GM19463 (cell line): Measurements from ENCODE around the gene DNMT1.
"Not testable (repeated sequence)": the region's sequence is repeated elsewhere in the genome, so short reads cannot be mapped to it uniquely, and the experiment has no call there.

Experiments used
- ATAC-seq: cut with Tn5 transposase; IDR thresholded peaks from one replicate; pipeline ENCODE4 v1.9.1; 2021; ENCODE audit warnings: mild to moderate bottlenecking, moderate library complexity; ENCODE audit not compliant: unreplicated experiment

DNMT1 gene

DNA sequence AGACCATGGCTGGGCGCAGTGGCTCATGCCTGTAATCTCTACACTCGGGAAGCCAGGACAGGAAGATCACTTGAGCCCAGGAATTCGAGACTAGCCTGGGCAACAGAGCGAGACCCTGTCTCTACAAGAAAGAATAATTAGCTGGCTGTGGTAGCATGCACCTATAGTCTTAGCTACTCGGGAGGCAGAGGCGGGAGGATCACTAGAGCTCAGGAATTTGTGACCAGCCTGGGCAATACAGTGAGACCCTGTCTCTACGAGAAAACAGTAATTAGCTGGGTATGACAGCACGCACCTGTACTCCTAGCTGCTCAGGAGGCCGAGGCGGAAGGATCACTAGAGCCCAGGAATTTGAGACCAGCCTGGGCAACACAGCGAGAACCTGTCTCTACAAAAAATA, 7.4 kb downstream of the DNMT1 start:
- no peak for ATAC-seq

DNA sequence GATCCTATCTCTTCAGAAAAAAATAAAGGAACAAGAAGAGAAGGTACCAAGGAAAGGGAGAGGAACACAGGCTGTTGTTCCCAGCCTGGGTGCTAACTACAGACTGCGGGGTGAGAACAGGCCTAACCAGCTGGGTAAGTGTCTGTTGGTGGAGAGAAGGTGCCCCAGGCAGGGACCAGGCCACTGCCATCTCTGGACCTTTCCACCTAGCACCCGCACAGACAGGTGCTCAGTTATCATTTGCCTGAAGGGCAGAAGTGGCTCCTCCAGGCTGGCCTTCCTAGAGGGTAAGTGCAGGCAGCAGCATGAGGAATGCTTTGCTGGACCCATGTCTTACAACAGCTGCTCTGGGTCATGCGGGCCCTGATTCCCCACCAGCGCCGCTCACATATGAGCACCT, 10.1 kb downstream of the DNMT1 start:
- ATAC-seq: no peak

DNA sequence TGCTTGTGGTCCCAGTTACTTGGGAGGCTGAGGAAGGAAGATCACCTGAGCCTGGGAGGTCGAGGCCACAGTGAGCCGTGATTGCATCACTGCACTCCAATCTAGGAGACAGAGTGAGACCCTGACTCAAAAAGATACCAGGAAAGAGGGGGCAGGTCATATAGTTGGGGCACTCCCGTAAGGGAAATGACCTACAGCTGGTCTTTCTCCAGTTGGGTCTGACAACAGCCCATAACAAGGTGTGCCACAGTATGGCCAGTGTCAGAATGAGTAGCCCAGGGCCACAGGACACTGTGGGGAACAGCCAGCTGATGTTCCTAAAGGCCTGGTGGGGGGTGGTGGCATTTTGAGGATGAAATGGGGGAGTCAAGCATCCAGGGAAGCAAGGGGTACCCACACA, 10.8 kb downstream of the DNMT1 start:
- ATAC-seq: no peak

DNA sequence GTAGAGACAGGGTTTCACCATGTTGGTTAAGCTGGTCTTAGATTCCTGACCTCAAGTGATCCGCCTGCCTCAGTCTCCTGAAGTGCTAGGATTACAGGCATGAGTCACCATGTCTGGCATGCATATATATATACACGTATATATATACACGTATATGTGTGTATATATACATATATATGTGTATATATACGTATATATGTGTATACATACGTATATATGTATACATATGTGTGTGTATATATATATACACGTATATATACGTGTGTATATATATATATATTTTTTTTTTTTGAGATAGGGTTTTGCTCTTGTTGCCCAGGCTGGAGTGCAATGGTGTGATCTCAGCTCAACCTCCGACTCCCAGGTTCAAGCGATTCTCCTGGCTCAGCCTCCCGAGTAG, 11.9 kb downstream of the DNMT1 start:
- no peak for ATAC-seq

DNA sequence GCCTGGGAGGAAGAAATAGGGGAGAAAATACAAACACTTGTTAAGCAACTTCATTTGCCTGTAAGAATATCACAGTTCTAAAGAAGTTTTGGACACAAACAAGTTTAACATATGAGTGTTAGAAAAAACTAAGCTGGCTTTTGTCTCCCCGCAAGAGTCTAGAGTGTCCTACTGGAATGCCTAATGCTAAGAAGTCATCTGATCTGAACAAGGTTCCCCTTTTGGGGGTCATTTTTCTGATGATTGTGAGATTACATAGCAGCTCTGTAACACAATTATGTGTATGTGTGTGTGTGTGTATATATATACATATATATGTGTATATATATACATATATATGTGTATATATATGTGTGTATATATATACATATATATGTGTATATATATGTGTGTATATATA, 12.7 kb downstream of the DNMT1 start:
- no peak for ATAC-seq

DNA sequence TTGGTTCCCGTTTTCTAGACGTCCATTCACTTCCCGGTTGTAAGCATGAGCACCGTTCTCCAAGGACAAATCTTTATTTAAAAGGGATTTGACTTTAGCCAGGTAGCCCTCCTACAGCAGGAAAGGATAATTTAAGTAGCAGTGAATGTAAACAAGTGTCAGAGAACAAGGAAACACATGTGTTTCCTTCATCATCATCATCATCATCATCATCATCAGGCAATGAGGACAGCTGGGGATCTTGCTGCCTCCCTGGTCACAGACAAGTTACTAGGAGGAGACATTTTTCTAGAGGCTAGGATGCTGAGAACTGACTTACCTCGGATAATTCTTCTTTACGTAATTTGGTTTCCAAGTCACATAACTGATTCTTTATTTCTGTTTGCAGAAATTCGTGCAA, 14.3 kb downstream of the DNMT1 start:
- no peak for ATAC-seq

DNA sequence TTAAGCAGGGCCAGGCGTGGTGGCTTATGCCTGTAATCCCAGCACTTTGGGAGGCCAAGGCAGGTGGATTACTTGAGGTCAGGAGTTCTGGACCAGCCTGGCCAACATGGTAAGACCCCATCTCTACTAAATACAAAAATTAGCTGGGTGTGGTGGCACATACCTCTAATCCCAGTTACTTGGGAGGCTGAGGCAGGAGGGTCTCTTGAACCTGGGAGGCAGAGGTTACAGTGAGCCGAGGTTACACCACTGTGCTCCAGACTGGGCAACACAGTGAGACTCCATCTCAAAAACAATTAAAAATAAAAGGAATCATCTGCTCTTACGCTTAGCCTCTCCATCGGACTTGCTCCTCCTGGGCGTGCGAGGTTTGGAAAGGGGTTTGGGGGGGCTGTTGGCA, 14.7 kb downstream of the DNMT1 start:
- not testable (repeated sequence) for ATAC-seq

DNA sequence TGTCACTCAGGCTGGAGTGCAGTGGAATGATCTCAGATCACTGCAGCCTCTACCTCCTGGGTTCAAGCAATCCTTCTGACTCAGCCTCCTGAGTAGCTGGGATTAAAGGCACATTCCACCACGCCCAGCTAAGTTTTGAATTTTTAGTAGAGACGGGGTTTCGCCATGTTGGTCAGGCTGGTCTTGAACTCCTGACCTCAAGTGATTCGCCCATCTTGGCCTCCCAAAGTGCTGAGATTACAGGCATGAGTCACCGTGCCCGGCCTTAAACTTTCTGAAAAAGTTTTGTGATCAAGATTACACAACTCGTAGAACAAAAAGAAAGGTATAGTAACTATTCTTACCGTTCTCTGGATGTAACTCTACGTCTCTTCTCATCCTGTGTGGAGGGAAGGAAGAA, 21.2 kb downstream of the DNMT1 start:
- no peak for ATAC-seq

DNA sequence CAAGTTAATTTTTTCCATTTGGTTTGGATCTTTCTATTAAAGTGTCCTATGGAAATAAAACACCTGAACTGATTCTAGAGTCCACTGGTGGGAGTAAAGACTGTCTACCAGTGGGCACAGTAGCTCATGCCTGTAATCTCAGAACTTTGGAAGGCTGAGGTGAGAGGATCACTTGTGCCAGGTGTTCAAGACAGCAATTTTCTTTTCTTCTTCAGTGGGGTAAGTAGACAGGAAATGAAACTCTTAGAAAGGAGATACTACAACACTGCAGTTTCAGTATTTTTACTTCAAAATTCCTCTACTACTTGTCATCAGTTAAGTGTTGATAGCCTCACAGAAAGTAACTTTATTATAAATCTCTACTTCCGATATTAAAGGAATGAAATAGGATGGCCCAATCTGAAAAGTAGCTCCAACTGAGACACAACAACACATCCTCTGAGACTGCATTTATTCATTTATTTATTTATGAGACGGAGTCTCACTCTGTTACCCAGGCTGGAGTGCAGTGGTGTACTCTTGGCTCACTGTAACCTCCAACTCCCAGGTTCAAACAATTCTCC, 26.3 kb downstream of the DNMT1 start:
- ATAC-seq: no peak

DNA sequence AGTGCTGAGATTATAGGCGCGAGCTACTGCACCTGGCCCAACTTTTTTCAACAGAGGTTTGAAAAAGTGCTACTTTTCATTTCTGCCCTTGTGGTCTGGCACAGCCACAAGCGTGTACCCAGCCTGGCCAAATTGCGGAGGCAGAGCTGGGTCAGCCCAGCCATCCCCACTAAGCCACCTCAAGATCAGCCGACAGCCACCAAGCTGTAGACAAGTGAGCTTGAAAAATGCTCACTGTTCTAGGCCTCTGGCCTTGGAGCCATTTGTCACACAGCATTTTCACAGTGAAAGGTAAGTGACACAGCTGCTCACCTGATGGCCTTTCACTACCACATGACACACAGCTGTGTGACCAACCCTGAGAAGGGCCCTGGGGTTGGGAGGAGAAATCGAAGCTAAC, 27.3 kb downstream of the DNMT1 start:
- no peak for ATAC-seq

DNA sequence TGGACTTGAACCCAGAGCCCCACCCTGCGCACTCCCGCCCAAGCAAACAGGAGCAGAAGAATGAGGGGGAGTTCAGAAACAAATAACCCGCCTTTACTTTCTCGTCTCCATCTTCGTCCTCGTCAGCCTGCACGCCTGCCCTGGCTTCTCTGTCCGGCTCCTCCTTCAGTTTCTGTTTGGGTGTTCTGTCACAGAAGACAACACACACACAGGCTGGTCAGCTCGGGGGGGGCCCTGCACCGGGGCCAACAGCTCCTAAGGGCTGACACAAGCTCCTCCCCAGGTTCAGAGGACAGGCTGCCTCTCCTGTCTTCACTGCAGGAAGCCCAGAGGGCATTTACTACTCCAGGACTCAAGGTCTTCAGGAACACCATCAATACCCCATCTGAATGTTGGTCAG, 28.3 kb downstream of the DNMT1 start:
- not testable (repeated sequence) for ATAC-seq

DNA sequence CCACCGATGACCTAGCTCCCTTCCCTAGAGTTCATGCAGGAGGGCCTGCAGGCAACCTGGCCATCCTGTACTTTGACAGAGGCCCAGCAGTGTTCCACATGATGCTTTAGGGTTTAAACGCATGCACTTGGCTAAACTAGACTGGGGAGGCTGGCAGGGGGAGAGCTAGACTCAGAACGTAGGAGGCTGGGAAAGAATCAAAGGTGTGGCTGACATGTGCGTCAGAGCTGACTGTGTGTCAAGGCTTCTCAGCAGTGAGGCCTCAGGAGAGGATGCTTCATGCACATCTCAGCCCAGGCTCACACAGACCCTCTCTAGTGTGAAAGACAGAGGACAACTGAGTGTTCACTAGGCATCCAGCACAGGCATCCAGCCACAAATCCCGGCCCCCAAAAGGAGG, 28.7 kb downstream of the DNMT1 start:
- ATAC-seq: no peak

DNA sequence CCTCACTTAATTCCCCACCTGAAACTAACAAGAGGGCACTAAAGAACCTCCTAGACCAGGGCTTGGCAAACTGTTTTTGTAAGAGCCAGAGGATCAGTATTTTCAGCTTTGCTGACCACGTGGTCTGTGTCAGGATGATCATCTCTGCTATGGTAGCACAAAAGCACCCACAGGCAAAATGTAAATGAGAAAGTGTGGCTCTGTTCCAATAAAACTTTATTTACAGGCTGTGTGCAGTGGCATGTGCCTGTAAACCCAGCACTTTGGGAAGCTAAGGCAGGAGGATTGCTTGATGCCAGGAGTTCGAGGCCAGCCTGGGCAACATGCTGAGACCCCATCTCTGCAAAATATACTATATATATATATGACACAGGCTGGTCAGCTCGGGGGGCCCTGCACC, 31.2 kb downstream of the DNMT1 start:
- no peak for ATAC-seq

DNA sequence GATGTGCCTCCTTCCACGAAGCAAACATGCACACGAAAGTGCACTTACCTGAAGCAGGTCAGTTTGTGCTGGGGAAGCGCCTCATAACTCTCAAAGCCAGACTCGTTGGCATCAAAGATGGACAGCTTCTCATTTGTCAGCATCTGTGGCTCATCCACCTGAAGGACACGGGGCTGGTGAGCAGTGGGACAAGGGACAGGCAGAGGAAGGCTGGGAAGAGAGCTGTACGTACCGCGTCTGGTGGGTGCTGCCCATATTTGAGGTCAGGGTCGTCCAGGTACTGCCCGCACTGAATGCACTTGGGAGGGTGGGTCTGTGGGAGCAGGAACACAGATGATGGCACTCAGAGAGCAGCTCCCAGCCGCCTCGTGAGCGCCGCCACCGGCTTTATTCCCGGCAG, 35.1 kb downstream of the DNMT1 start:
- no peak for ATAC-seq

DNA sequence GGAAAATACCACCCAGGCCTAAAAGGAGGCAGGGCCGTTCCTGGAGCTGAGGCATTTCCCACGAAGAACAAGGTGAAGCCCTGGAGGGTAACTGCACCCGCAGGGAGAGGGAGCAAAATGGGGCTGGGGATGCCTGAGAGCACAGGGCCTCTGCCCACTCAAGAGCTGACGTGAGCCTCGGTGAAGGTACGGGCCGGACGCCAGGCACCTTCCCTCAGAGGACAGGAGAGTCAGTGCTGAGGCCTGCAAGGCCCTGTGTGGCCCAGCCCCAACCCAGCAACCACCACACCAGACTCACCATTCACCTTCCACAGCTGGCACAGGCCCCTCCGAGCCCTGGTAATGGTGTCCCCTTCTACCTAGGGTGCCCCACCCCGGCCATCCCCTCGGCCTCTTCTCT, 36.3 kb downstream of the DNMT1 start:
- ATAC-seq: no peak

DNA sequence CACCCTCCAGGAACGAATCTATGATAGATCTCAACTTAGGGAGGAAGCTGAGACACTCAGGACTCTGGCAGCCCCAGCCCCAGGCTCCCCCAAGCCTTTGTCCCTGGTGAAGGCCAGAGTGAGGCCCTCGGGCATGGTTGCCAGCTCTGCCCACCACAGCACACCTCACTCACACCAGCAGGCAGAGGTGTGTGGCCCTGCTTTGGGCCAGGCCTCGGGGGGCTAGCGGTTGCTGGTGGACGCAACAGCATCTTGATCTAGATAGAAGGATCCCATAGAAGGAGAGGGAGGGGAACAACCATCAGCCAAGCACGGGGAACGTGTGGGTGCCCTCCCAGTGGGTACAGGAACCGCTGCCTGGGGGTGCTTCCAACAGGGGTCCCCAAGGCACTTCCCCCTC, 36.7 kb downstream of the DNMT1 start:
- no peak for ATAC-seq

DNA sequence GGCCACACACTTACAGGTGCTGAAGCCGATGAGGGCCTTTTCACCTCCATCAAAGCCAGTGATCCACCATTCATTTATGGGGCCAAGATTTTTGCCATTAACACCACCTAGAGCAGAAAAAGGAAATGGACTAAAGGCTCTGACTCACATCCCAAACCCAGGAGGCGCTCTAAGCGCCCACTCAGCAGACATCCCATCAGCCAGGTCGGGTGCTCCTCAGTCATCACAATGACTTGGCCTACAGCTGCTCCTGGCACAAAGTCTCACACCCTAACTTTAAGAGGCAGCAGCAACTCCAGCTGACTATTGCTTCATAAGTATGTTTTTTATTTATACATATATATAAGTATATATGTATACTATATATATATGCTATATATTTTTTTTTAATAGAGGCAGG, 38.9 kb downstream of the DNMT1 start:
- no peak for ATAC-seq

DNA sequence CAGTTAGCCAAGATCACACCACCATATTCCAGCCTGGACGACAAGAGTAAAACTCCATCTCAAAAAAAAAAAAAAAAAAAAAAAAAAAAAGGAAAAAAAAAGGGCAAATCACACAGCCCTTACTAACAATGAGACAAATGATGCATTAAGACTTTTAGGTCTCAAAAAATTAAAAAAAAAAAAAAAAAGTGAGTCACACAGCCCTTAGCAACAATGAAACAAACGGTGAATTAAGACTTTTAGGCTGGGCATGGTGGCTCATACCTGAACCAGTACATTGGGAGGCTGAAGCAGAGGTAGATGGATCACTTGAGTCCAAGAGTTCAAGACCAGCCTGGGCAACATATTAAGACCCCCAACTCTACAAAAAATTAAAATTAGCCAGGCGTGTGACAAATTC, 42.7 kb downstream of the DNMT1 start:
- no peak for ATAC-seq

DNA sequence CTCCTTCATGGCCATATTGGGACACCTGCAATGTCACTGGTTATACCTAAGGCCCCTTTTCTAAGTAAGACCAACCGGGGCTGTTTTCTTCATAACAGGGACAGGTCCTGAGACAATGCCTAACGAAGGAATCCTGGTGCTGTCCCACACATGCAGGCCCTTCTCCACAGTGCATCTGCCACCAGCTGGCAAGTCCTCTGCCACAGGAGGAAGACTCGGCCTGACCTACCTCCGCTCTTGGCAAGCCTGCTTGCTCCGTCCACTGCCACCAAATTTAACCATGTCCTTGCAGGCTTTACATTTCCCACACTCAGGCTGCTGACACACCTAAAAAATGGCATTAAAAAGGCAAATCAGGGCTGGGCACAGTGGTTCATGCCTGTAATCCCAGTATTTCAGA, 43.2 kb downstream of the DNMT1 start:
- ATAC-seq: no peak

DNA sequence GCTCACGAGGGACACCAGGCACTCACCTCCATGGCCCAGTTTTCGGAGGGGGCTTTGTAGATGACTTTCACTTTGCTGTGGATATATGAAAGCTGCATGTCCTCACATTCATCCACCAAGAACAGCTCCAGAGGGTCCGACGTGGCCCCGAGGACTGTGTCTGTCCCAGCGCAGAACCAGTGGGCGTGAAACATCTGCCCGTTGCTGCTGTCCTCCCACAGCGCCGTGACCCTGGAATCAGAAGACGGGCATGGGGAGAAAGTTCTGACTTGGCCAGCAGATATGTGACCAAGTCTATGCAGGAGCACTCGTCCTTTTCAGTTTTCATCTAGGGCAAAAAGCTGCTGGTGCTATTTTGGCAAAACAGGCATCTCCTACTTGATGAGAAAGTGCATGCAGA, 45.3 kb downstream of the DNMT1 start:
- ATAC-seq: no peak

DNA sequence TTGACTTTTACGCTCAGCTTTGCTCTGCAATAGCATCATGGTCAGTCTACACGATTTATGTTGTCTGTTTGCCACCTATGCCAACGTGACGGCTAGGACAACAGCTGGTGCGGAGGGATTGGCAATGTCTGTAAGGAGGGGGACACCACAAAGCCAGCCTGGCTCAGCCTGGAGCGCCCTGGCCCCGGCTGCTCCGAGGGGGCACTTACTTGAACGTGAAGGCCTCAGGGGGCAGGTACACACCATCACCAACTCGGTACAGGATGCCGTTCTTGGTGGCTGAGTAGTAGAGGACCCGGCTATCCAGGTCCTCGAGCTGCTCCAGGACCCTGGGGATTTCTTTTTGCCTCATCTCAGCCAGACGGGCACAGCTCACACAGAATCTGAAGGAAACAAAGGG, 48.6 kb downstream of the DNMT1 start:
- ATAC-seq: no peak

DNA sequence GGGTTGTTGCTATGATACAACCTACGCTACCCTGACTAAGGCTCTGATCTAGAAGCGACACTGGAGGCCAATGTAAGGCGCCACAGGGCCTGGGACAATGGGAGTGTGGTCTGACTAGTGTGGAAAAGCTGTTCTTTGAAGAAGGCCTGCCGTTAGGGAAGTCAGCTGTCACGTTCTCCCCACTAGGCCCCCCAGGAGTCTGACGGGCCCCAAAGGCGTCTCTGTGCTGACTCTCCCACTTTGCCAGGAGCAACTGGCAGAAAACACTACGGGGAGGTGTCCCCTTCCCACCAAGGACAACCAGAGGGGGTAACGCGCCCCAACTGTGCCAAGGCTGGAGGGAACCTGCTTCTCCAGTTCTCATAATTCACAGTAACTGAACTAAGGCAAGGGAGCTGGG, 49.7 kb downstream of the DNMT1 start:
- no peak for ATAC-seq

DNA sequence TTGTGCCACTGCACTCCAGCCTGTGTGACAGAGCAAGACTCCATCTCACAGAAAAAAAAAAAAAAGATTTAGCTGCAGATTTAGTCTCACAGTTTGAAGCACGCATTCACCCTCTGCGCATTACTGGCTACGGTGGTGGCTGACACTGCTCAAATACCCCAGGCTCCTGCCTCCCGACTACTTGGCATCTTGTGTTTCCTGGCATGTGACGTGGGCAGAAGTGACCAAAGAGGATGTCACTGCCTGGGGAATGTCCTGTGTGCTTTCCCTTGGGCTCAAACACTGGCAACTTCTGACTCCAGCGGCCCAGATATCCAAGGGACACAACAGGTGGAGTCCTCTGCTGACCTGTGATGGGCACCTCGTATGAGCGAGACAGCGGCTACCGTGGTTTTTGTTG, 50.4 kb downstream of the DNMT1 start:
- ATAC-seq: no peak

DNA sequence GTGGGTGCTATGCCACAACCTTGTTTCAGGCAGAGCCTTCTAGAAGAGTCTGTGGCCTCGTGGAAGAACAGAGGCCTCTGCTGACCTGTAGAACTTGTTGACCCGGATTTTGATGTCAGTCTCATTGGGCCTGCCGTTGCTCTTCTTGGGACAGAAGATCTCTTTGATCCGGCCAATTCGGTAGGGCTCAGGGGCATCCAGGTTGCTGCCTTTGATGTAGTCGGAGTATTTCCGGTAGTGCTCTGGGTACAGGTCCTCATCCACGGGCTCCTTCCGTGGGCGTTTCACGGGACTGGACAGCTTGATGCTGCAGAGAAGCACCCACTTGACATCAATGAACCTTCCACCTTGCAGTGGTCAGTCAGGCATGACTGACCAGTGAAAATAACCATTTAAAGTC, 51.1 kb downstream of the DNMT1 start:
- ATAC-seq: no peak
